Measurements from ENCODE around the gene PDIA6. TPM values are rescaled to one million over a fixed set of nuclear protein-coding genes. Genes with fewer than 3 reads are reported as not detected.

The PDIA6 gene
- total RNA-seq, 2 donors from 2014 or later = 402 to 408 TPM

DNA sequence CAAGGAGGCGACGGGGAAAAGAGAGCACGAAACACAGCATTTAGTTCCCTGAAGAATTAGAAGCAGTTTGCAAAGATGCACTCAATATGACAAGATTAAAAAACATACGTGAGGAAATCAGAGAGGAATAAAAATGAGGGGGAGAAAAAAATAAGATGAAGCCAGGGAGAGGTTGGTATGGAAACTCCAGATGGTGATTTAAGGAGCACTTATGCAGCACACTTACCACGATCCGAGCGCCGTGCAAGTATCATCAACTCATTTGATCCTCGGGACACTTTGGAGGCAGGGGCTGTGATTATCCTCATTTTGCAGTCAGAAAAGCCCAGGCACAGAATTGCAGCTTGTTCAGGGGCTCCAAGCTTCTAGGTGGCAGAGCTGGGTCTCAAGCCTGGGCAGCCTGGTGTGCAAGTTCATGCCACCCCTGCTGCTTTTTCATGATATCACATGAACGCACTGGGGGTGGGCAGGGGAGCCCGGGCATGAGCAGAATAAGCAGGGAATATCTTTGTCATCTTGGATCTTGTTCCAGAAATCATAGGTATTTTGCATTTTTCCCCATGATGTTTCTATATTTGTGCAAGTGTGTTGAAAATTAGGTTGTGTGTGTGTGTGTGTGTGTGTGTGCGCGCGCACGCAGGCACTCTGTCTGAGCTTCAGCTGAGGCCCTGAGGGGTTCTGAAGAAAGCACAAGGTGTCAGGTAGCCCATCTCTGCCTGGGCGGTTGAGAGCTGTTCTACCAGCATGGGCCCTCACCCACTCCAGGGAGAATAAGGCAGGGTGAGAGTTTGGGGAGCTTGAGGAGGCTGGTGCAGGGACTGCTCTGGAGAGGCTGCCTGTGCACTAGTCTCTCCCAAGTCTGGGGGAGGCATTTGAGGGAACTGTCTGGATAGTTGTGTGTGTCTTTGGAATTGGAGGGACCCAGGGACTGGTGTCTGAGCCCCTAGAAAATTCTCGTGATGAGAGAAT is 25.0 kb upstream of the PDIA6 start:
- Histone ChIP-seq H3K9me3 (ENCODE audit: control insufficient read depth, low read length) (peaks cover 17% of the 10 kb centered on the region), H3K4me3 (ENCODE audit: low read length) (no peak overlapping the region), H3K36me3 (ENCODE audit: control insufficient read depth, insufficient read depth, low read length) (no peaks in the 10 kb centered on the region), H3K27me3 (ENCODE audit: control insufficient read depth, insufficient read depth, low read length, poor library complexity, severe bottlenecking) (peaks cover 17% of the 10 kb centered on the region), H3K27ac (ENCODE audit: low read depth, low read length) (no peak overlapping the region), H3K9ac (ENCODE audit: extremely low read depth, low read length, poor library complexity, severe bottlenecking) (no peak overlapping the region), H3K4me1 (ENCODE audit: control insufficient read depth, insufficient read depth, low read length) (peaks cover 4% of the 10 kb centered on the region)
- Mint-ChIP-seq H3K9me3 (peaks cover 26% of the 10 kb centered on the region), H3K27ac (no peak overlapping the region), H3K4me1 (no peaks in the 10 kb centered on the region), H3K4me3 (no peak overlapping the region), H3K27me3 (ENCODE audit: insufficient read depth) (peaks cover 27% of the 10 kb centered on the region), H3K36me3 (ENCODE audit: low read depth) (no peaks in the 10 kb centered on the region)
- TF ChIP-seq, protein P1, sequence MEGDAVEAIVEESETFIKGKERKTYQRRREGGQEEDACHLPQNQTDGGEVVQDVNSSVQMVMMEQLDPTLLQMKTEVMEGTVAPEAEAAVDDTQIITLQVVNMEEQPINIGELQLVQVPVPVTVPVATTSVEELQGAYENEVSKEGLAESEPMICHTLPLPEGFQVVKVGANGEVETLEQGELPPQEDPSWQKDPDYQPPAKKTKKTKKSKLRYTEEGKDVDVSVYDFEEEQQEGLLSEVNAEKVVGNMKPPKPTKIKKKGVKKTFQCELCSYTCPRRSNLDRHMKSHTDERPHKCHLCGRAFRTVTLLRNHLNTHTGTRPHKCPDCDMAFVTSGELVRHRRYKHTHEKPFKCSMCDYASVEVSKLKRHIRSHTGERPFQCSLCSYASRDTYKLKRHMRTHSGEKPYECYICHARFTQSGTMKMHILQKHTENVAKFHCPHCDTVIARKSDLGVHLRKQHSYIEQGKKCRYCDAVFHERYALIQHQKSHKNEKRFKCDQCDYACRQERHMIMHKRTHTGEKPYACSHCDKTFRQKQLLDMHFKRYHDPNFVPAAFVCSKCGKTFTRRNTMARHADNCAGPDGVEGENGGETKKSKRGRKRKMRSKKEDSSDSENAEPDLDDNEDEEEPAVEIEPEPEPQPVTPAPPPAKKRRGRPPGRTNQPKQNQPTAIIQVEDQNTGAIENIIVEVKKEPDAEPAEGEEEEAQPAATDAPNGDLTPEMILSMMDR (conservative IDR thresholded peaks at IDR 0.05) = no peak
- no peak for DNase-seq
- WGBS, 2 experiments (ENCODE audit: insufficient coverage in 1 of 2, insufficient read length in 1 of 2) = 76 to 89% methylated on average over 12 to 17 of the region's 17 CpGs

DNA sequence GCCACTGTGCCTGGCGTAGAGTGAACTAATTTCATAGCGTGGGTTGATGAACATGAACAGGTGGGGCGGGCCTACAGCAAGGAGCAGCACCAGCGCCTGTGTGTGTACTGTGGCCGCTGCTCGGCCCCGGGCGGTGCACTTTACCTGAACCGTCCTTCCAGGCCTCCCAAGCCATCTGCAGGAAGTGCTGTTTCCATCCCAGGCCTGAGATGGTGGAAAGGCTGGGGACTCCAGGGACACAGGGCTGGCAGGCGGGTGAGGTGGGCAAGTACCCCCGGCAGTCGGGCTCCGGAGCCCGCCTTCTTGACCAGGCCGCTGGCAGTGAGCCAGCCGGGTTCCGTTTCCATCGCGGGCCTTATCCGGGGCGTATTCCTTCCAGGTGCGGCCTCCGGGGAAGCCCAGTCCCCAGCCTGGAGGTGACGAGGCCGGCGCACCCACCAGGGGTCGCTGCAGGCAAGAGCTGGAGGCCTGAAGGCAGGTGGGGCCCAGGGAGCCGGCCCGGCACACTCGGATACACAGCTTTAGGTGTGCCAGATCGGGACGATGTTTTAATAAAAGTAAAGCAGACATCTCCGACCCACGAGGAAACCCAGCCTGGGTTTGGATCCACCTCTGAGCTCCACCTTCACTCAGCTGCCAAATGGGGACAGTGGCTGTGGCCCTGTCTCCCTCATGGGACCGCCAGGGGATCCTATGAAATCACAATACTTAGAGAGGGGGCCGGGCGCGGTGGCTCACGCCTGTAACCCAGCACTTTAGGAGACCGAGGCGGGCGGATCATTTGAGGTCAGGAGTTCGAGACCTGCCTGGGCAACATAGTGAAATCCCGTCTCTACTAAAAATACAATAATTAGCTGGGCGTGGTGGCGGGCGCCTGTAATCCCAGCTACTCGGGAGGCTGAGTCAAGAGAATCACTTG is 22.7 kb upstream of the PDIA6 start:
- peak; percentile 98 for DNase-seq
- H3K27ac Mint-ChIP-seq = no peak overlapping the region

More for the DNA sequence above, 22.7 kb upstream of the PDIA6 start:
- Mint-ChIP-seq H3K4me1 (peaks cover 15% of the 10 kb centered on the region), H3K27me3 (ENCODE audit: insufficient read depth) (peaks cover 28% of the 10 kb centered on the region), H3K9me3 (peaks cover 5% of the 10 kb centered on the region), H3K4me3 (no peak overlapping the region), H3K36me3 (ENCODE audit: low read depth) (no peaks in the 10 kb centered on the region)
- Histone ChIP-seq H3K9me3 (ENCODE audit: control insufficient read depth, low read length) (no peaks in the 10 kb centered on the region), H3K4me1 (ENCODE audit: control insufficient read depth, insufficient read depth, low read length) (peaks cover 4% of the 10 kb centered on the region), H3K9ac (ENCODE audit: extremely low read depth, low read length, poor library complexity, severe bottlenecking) (no peak overlapping the region), H3K4me3 (ENCODE audit: low read length) (no peak overlapping the region), H3K27me3 (ENCODE audit: control insufficient read depth, insufficient read depth, low read length, poor library complexity, severe bottlenecking) (peaks cover 18% of the 10 kb centered on the region), H3K36me3 (ENCODE audit: control insufficient read depth, insufficient read depth, low read length) (no peaks in the 10 kb centered on the region), H3K27ac (ENCODE audit: low read depth, low read length) (no peak overlapping the region)
- TF ChIP-seq, protein P1 (conservative IDR thresholded peaks at IDR 0.05) = peak; percentile 97
- 49 to 51% methylated on average over 44 to 48 of the region's 48 CpGs for WGBS, 2 experiments (ENCODE audit: insufficient coverage in 1 of 2, insufficient read length in 1 of 2)

All from endodermal cell (in vitro differentiated cells).